Measurements from ENCODE around the gene SGSM1.

DNA sequence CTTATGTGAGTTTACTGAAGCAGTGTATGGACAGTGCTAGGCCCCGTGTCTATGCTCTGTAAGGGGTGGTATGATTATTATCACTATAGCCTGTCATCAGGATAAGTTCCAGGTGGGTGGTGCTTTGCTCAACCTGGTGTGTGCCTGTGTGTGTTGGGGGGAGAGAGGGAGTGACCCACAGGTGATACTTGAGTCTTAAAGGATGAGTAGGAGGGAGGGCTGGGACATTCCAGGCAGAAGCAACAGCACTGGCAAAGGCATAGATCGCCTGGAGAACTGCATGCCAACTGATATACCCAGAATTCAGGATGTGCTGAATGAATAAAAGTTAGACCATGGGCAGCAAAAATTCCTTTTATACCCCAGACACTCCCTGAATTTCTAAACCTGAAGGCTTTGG is 151.0 kb downstream of the SGSM1 start:
- TF ChIP-seq, protein P1, sequence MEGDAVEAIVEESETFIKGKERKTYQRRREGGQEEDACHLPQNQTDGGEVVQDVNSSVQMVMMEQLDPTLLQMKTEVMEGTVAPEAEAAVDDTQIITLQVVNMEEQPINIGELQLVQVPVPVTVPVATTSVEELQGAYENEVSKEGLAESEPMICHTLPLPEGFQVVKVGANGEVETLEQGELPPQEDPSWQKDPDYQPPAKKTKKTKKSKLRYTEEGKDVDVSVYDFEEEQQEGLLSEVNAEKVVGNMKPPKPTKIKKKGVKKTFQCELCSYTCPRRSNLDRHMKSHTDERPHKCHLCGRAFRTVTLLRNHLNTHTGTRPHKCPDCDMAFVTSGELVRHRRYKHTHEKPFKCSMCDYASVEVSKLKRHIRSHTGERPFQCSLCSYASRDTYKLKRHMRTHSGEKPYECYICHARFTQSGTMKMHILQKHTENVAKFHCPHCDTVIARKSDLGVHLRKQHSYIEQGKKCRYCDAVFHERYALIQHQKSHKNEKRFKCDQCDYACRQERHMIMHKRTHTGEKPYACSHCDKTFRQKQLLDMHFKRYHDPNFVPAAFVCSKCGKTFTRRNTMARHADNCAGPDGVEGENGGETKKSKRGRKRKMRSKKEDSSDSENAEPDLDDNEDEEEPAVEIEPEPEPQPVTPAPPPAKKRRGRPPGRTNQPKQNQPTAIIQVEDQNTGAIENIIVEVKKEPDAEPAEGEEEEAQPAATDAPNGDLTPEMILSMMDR (IDR thresholded peaks at IDR 0.05): no peak
- TF ChIP-seq POLR2AphosphoS5 (IDR thresholded peaks at IDR 0.05) (no peak), EP300 (IDR thresholded peaks at IDR 0.05) (no peak), POLR2A (IDR thresholded peaks at IDR 0.05) (no peak)

All from suprapubic skin (tissue), 4 donors.